Fibroblast of the aortic adventitia (primary cell): ENCODE data around the gene SEC22C. TPM values are rescaled to one million over a fixed set of nuclear protein-coding genes. Genes with fewer than 3 reads are reported as not detected.

ENCODE experiments used
- DNase-seq: peaks from one replicate; pipeline ENCODE4 v3.0.0-alpha.2; 2010; ENCODE audit warnings: low read depth
- H3K4me3 ChIP-seq: 2 replicates; pipeline ENCODE4 v1.5.1; 2011; ENCODE audit warnings: low read depth, mild to moderate bottlenecking, control low read depth, low read length, moderate library complexity
- total RNA-seq: library from RNA; depleted of rRNA; stranded (reverse); fragments of >200 nt; gene quantifications from 2 replicates; pipeline ENCODE4 v1.2.3, GENCODE V29; 2012; ENCODE audit warnings: low replicate concordance
- TF ChIP-seq, protein P1 (sequence below): IDR thresholded peaks from 2 replicates; pipeline ENCODE4 v1.5.1; 2011; ENCODE audit warnings: mild to moderate bottlenecking, low read length, control low read depth, inconsistent platforms; ENCODE audit not compliant: insufficient read depth

The SEC22C gene
- total RNA-seq, 1 donor: 71.9 TPM

DNA sequence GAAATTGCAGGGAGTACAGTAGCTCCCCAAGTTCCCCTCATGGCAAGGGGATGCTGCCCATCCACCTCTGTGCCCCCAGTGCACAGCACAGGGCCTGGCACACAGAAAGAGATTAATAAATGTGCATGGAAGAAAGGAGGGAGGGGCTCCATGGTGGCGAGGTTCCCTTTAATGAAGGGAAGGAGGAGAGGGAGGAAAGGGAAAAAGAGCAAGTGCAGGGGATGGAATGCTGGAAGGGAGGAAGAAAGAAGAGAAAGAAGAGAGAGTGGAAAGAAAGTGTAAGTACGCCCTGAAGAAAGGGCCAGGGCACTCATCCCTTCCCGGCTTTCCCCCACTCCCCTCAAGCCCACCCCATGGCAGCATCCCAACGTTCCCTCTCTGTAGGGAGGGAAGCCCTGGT lies 80.9 kb downstream of the SEC22C start:
- H3K4me3 ChIP-seq: no peak overlapping the region
- DNase-seq: no peak
- TF ChIP-seq, protein P1, sequence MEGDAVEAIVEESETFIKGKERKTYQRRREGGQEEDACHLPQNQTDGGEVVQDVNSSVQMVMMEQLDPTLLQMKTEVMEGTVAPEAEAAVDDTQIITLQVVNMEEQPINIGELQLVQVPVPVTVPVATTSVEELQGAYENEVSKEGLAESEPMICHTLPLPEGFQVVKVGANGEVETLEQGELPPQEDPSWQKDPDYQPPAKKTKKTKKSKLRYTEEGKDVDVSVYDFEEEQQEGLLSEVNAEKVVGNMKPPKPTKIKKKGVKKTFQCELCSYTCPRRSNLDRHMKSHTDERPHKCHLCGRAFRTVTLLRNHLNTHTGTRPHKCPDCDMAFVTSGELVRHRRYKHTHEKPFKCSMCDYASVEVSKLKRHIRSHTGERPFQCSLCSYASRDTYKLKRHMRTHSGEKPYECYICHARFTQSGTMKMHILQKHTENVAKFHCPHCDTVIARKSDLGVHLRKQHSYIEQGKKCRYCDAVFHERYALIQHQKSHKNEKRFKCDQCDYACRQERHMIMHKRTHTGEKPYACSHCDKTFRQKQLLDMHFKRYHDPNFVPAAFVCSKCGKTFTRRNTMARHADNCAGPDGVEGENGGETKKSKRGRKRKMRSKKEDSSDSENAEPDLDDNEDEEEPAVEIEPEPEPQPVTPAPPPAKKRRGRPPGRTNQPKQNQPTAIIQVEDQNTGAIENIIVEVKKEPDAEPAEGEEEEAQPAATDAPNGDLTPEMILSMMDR: no peak

DNA sequence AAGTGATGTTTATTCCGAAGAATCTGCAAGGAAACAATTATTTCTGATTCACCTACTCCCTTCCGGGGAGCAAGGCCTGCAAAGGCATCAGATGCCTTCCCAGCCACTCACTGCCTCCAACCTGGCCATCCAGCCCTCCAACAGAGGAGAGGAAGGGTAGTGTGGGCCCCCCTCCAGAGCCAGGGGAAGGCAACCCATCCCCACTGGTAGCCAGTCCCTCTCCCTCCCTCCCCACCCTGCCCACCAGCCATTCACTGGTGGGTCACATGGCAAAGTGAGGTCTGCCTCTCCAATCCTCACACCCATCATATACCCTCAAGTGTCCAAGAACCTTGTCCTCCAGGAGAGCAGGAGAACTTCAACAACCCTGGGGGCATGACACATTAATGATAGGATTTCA lies 81.7 kb downstream of the SEC22C start:
- TF ChIP-seq, protein P1: no peak
- no peak for DNase-seq
- no peak overlapping the region for H3K4me3 ChIP-seq

DNA sequence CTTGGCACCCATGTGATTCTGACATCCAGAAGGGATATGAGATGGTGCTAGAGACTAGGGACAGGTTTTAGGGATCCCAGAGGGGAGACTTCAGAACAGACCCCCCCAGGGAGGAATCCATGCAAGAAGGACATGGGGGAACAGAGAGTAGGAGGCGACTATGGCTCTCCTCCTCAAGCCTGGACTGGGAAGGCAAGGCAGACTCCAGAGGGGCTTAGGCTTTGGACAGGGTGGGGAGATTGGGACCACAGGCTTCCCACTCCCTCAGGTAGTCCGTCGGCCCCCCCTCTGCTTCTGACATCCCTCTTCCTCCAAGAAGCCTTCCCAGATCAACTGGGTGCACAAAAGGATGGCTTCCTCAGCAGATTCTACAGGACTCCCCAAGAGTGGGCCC lies 82.3 kb downstream of the SEC22C start:
- TF ChIP-seq, protein P1: no peak
- no peak overlapping the region for H3K4me3 ChIP-seq
- DNase-seq: no peak

DNA sequence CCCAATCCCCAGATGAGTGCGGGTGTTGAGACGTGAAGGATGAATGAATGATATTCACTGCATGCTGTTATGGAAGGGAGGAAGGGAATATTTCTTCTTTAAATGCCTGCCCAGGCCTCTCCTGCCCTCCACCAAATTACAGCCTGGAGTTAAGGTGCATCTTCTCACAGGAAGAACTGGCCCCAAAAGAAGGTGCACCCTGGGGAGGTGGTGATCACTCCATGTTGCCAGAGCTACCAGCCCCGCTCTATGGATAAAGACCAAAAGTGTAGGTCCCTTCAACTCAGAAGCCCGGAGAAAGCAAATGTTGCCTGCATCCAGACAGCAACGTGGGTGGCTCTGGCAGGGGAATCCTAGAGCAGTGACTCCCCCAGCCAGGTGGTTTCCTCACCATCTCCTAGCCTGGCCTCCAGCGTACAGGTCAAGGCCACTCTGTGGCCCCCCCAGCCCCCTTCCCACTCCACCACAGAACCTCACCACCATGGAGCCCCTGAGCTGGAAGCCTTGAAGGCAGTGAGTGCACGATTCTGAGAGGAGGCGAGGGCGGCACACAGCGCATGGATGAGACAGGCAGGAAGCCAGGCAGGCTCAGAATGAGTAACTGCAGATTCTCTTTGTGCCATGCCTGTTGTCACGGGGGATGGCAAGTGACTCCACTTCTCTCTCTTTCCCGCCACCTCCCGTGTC lies 82.8 kb downstream of the SEC22C start:
- DNase-seq: no peak
- H3K4me3 ChIP-seq: no peak overlapping the region
- TF ChIP-seq, protein P1: no peak

DNA sequence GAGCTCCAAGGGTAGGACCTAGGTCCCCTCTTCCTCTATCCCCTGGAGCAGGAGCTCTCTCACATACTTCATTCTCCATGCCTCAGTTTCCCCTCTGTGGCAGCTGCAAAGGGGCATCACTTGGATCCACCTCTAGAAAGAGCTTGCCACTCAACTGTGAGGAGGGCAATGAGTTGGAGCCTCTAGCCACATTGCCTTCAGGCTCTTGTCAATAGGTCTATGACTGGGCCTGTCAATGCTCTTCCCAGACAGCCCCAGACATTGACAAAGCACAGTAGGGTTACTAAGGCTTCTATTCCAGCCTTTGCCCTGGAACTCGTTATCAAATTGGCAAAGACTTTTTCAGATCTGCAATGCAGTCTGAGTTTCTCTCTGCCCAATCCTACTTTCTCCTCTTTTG lies 83.7 kb downstream of the SEC22C start:
- DNase-seq: no peak
- TF ChIP-seq, protein P1: no peak
- H3K4me3 ChIP-seq: no peak overlapping the region

Other genes with a start within 250 kb of the SEC22C start
- gene LYZL4, start 171.4 kb downstream of the SEC22C start, total RNA-seq: not detected in 2 replicates
- gene VIPR1, start 79.3 kb downstream of the SEC22C start, total RNA-seq: 5.6 TPM in 1 of 2 replicates, not detected in the other
- 5.1 and 31.4 TPM in 2 replicates for gene SS18L2, start 8.9 kb upstream of the SEC22C start, total RNA-seq
- gene NKTR, start 18.7 kb upstream of the SEC22C start, total RNA-seq: 91.8 and 101 TPM in 2 replicates
- 22.3 and 41.8 TPM in 2 replicates for gene ZBTB47, start 71.7 kb upstream of the SEC22C start, total RNA-seq
- not detected in 2 replicates for gene KLHL40, start 103.6 kb upstream of the SEC22C start, total RNA-seq
- not detected in 2 replicates for gene HHATL, start 120.8 kb upstream of the SEC22C start, total RNA-seq
- gene CCDC13, start 191.3 kb upstream of the SEC22C start, total RNA-seq: 0.27 and 8.6 TPM in 2 replicates
- gene HIGD1A, start 222.5 kb upstream of the SEC22C start, total RNA-seq: 75.1 and 163 TPM in 2 replicates
- under 0.01 and 0.41 TPM in 2 replicates for gene ACKR2, start 227.5 kb upstream of the SEC22C start, total RNA-seq